HCT116 (cell line): Measurements from ENCODE around the gene ZNF333. TPM values are rescaled to one million over a fixed set of nuclear protein-coding genes. Genes with fewer than 3 reads are reported as not detected.

Experiments used
- ATAC-seq: fragments of 200-7000 bp; cut with Tn5 transposase; 2 replicates; pipeline ENCODE4 v1.9.1; 2020; ENCODE audit warnings: mild to moderate bottlenecking, moderate library complexity
- BruUV-seq: library from RNA; stranded (reverse); fragments of 400-500 nt; replicated peaks from 2 replicates; lab custom pipeline; 2021; lab: Mats Ljungman, UMichigan
- CTCF ChIA-PET: fragments of 300-600 bp; sonication (Branson Sonifier 250); formaldehyde crosslinking; loops from one replicate; lab custom pipeline; 2021; ENCODE audit warnings: antibody characterized with exemption; lab: Charles Lee
- POLR2A ChIA-PET: fragments of 300-600, 350-600 bp; sonication (Branson Sonifier 250); formaldehyde crosslinking; loops from one replicate; lab custom pipeline; 2021; ENCODE audit warnings: antibody characterized with exemption; lab: Charles Lee
- RAD21 ChIA-PET, 2 experiments: fragments of 300-600 bp; sonication (Branson Sonifier 250); formaldehyde crosslinking; loops; one replicate each; lab custom pipeline; 2023; ENCODE audit warnings: low total read pairs in 2 of 2; ENCODE audit not compliant: uncharacterized antibody in 2 of 2, unreplicated experiment in 2 of 2, low non-redundant PET in 1 of 2; lab: Charles Lee
- DNase-seq: peaks from one replicate; pipeline ENCODE4 v3.0.0-alpha.2; 2010; ENCODE audit warnings: low read depth, low spot score
- H2AFZ ChIP-seq: fragments of 200-600 bp; shearing (Covaris generic), sonication (generic); 2 replicates; pipeline ENCODE4 v1.6.1; 2017; ENCODE audit warnings: low read depth, mixed run types, mixed read lengths, antibody characterized with exemption, low read length; ENCODE audit not compliant: poor library complexity, severe bottlenecking
- H3K27ac ChIP-seq: 2 replicates; pipeline ENCODE4 v1.5.1; 2012; ENCODE audit warnings: low read depth, low read length
- H3K27me3 ChIP-seq: fragments of 200-600 bp; sonication (generic); 2 replicates; pipeline ENCODE4 v1.6.1; 2016; ENCODE audit warnings: mixed run types, low read length, mixed read lengths; ENCODE audit not compliant: insufficient read depth
- H3K36me3 ChIP-seq, 2 experiments: fragments of 200-500 bp in 1 of 2; fragments of 200-600 bp in 1 of 2; sonication (Bioruptor generic) in 1 of 2; sonication (generic) in 1 of 2; 2 replicates each; pipeline versions ENCODE4 v1.5.1 to v1.6.1; 2014 to 2016; ENCODE audit warnings: low read length in 2 of 2, inconsistent platforms in 1 of 2, mixed read lengths in 1 of 2, mixed run types in 1 of 2; ENCODE audit not compliant: insufficient read depth in 2 of 2, control insufficient read depth in 1 of 2
- H3K4me1 ChIP-seq, 2 experiments: fragments of 200-600 bp in 1 of 2; sonication (generic) in 1 of 2; 2 replicates each; pipeline versions ENCODE4 v1.5.1 to v1.6.1; 2012 to 2017; ENCODE audit warnings: low read length in 2 of 2, inconsistent platforms in 1 of 2, mild to moderate bottlenecking in 1 of 2, mixed read lengths in 1 of 2, mixed run types in 1 of 2, moderate library complexity in 1 of 2; ENCODE audit not compliant: insufficient read depth in 2 of 2, control insufficient read depth in 1 of 2
- H3K4me2 ChIP-seq: fragments of 200-600 bp; sonication (generic); 2 replicates; pipeline ENCODE4 v1.6.1; 2017; ENCODE audit warnings: mixed run types, low read length, mixed read lengths
- H3K4me3 ChIP-seq, 2 experiments: fragments of 200-600 bp in 1 of 2; sonication (generic) in 1 of 2; replicated peaks in 1 of 2; 2 replicates each; pipeline ENCODE4 v1.5.1; 2011 to 2016; ENCODE audit warnings: low read length in 2 of 2, control low read depth in 1 of 2, low read depth in 1 of 2, mild to moderate bottlenecking in 1 of 2, mixed read lengths in 1 of 2, mixed run types in 1 of 2
- H3K79me2 ChIP-seq: fragments of 200-600 bp; sonication (generic); 2 replicates; pipeline ENCODE4 v1.6.1; 2017; ENCODE audit warnings: mild to moderate bottlenecking, mixed run types, low read length, moderate library complexity, mixed read lengths; ENCODE audit not compliant: insufficient read depth
- H3K9ac ChIP-seq: fragments of 200-600 bp; sonication (generic); 2 replicates; pipeline ENCODE4 v1.6.1; 2016; ENCODE audit warnings: low read length, mixed read lengths
- H3K9me2 ChIP-seq: fragments of 200-600 bp; sonication (generic), shearing (Covaris generic); 2 replicates; pipeline ENCODE4 v1.6.1; 2017; ENCODE audit warnings: mixed run types, mild to moderate bottlenecking, moderate library complexity; ENCODE audit not compliant: insufficient read depth
- H3K9me3 ChIP-seq, 2 experiments: fragments of 200-500 bp in 1 of 2; fragments of 200-600 bp in 1 of 2; sonication (Bioruptor generic) in 1 of 2; sonication (generic) in 1 of 2; 2 replicates each; pipeline ENCODE4 v1.6.1; 2014 to 2017; ENCODE audit warnings: low read length in 2 of 2, mixed read lengths in 2 of 2, inconsistent platforms in 1 of 2, low read depth in 1 of 2, mild to moderate bottlenecking in 1 of 2, mixed run types in 1 of 2, moderate library complexity in 1 of 2; ENCODE audit not compliant: control insufficient read depth in 1 of 2, insufficient read depth in 1 of 2
- H4K20me1 ChIP-seq: fragments of 200-600 bp; sonication (generic), shearing (Covaris generic); 2 replicates; pipeline ENCODE4 v1.6.1; 2017; ENCODE audit warnings: mixed run types, mild to moderate bottlenecking, moderate library complexity; ENCODE audit not compliant: insufficient read depth
- CBX3 ChIP-seq: IDR thresholded peaks from 2 replicates; pipeline ENCODE4 v1.6.1; 2012; ENCODE audit warnings: low read depth
- CTCF ChIP-seq, 3 experiments: fragments of 200-600 bp in 1 of 3; sonication (generic) in 1 of 3; IDR thresholded peaks in 2 of 3; conservative IDR thresholded peaks in 1 of 3; 2 replicates each; pipeline ENCODE4 v1.5.1; 2012 to 2017; ENCODE audit warnings: low read depth in 2 of 3, low read length in 2 of 3, antibody characterized with exemption in 1 of 3, borderline replicate concordance in 1 of 3, control low read depth in 1 of 3, mild to moderate bottlenecking in 1 of 3, mixed read lengths in 1 of 3, mixed run types in 1 of 3, moderate library complexity in 1 of 3; ENCODE audit not compliant: insufficient read depth in 1 of 3
- EGR1 ChIP-seq: IDR thresholded peaks from 2 replicates; pipeline ENCODE4 v1.6.1; 2012; ENCODE audit warnings: low read depth
- EZH2 ChIP-seq: fragments of 200-600 bp; sonication (generic); IDR thresholded peaks from 2 replicates; pipeline ENCODE4 v1.6.1; 2017; ENCODE audit warnings: antibody characterized with exemption, mixed run types
- EZH2phosphoT487 ChIP-seq: fragments of 200-600 bp; IDR thresholded peaks from 2 replicates; pipeline ENCODE4 v1.6.1; 2018; ENCODE audit warnings: antibody characterized with exemption, borderline replicate concordance
- POLR2A ChIP-seq: IDR thresholded peaks from 2 replicates; pipeline ENCODE4 v1.7.0; 2011; ENCODE audit warnings: borderline replicate concordance; ENCODE audit not compliant: insufficient read depth, insufficient read length; ENCODE audit errors: extremely low read depth
- POLR2AphosphoS5 ChIP-seq: IDR thresholded peaks from 2 replicates; pipeline ENCODE4 v1.6.1; 2011; ENCODE audit warnings: mild to moderate bottlenecking, low read depth, low read length, moderate library complexity
- SIN3A ChIP-seq: IDR thresholded peaks from 2 replicates; pipeline ENCODE4 v1.6.1; 2012; ENCODE audit warnings: low read depth
- SP1 ChIP-seq: IDR thresholded peaks from 2 replicates; pipeline ENCODE4 v1.6.1; 2012; ENCODE audit warnings: low read depth
- SRF ChIP-seq: IDR thresholded peaks from 2 replicates; pipeline ENCODE4 v1.6.1; 2012; ENCODE audit warnings: low read depth
- YY1 ChIP-seq: IDR thresholded peaks from 2 replicates; pipeline ENCODE4 v1.6.1; 2011; ENCODE audit warnings: low read length, low read depth, moderate library complexity, mild to moderate bottlenecking; ENCODE audit not compliant: insufficient replicate concordance; ENCODE audit errors: extremely low read depth
- ZBTB33 ChIP-seq: IDR thresholded peaks from 2 replicates; pipeline ENCODE4 v1.6.1; 2011; ENCODE audit warnings: mild to moderate bottlenecking, low read length, moderate library complexity; ENCODE audit not compliant: insufficient replicate concordance; ENCODE audit errors: extremely low read depth
- ZFX ChIP-seq: fragments of 450-650 bp; IDR thresholded peaks from 2 replicates; pipeline ENCODE4 v1.6.1; 2017
- ZNF274 ChIP-seq: fragments of 200-500 bp; sonication (Bioruptor generic); IDR thresholded peaks from 2 replicates; pipeline ENCODE4 v1.6.1; 2014; ENCODE audit warnings: mild to moderate bottlenecking, low read depth, low read length, inconsistent platforms
- intact Hi-C: fragments of 100-400 bp; cut with micrococcal nuclease; formaldehyde crosslinking; loops from 2 replicates; pipeline ENCODE4 v1.10.0; 2022
- total RNA-seq: library from RNA; stranded (reverse); gene quantifications from one replicate; pipeline ENCODE4 v1.2.1, GENCODE V29; 2021; ENCODE audit not compliant: unreplicated experiment
- TF ChIP-seq, protein P1 (sequence below): IDR thresholded peaks from 2 replicates; pipeline ENCODE4 v1.6.1; 2012
- TF ChIP-seq, protein P2 (sequence below): IDR thresholded peaks from 2 replicates; pipeline ENCODE4 v1.6.1; 2012

ZNF333 gene
- total RNA-seq, 1 experiment from 2014 or later, result 9.2 TPM

DNA sequence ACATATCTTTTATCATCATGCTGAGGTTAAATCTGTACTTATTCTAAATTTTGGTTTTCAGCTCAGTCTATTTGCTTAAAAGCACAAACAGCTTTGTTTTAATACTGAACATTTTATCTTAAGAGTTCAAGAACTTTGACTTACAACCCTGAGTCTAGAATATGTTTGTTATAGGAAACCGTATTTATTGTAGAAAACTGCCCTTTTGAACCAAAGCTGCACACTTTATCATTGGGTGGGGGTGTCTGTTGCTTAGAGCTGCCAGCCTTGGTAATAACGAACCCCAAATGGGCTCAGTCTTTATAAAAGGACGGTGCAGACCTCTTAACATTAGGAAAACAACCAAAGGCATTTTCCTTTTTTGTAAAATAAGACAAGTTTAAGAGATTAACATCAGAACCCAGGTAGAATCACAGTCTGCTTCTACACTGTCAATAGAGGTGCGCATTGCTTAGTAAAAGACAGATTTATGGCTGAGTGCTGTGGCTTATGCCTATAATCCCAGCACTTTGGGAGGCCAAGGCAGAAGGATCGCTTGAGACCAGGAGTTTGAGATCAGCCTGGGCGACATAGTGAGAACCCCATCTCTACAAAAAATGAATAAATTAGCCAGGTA is 29.9 kb upstream of the ZNF333 start:
- H4K20me1 ChIP-seq, result no peaks in the 10 kb centered on the region
- H3K27me3 ChIP-seq, result no peaks in the 10 kb centered on the region
- H3K9ac ChIP-seq, result no peak overlapping the region
- H3K9me2 ChIP-seq, result no peaks in the 10 kb centered on the region
- intact Hi-C loops, result no loop called here
- no peaks in the 10 kb centered on the region for H3K79me2 ChIP-seq
- TF ChIP-seq SP1 (no peak), POLR2AphosphoS5 (no peak), EZH2phosphoT487 (no peak), CBX3 (no peak), ZFX (no peak), POLR2A (no peak), EGR1 (no peak), SIN3A (no peak), YY1 (no peak)
- TF ChIP-seq, protein P1, sequence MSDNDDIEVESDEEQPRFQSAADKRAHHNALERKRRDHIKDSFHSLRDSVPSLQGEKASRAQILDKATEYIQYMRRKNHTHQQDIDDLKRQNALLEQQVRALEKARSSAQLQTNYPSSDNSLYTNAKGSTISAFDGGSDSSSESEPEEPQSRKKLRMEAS, result no peak
- TF ChIP-seq, protein P2, sequence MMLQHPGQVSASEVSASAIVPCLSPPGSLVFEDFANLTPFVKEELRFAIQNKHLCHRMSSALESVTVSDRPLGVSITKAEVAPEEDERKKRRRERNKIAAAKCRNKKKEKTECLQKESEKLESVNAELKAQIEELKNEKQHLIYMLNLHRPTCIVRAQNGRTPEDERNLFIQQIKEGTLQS, result no peak
- RAD21 ChIA-PET, result no interaction called here
- no peaks in the 10 kb centered on the region for H3K4me1 ChIP-seq
- POLR2A ChIA-PET, result no interaction called here
- no peak overlapping the region for H3K4me2 ChIP-seq
- H3K27ac ChIP-seq, result no peak overlapping the region
- BruUV-seq, result no TSS peak
- ATAC-seq (no peak), DNase-seq (no peak)
- no peak overlapping the region for H3K4me3 ChIP-seq
- H3K9me3 ChIP-seq, result no peaks in the 10 kb centered on the region
- CTCF ChIA-PET, result no interaction called here
- H2AFZ ChIP-seq, result no peak overlapping the region
- no peaks in the 10 kb centered on the region for H3K36me3 ChIP-seq

DNA sequence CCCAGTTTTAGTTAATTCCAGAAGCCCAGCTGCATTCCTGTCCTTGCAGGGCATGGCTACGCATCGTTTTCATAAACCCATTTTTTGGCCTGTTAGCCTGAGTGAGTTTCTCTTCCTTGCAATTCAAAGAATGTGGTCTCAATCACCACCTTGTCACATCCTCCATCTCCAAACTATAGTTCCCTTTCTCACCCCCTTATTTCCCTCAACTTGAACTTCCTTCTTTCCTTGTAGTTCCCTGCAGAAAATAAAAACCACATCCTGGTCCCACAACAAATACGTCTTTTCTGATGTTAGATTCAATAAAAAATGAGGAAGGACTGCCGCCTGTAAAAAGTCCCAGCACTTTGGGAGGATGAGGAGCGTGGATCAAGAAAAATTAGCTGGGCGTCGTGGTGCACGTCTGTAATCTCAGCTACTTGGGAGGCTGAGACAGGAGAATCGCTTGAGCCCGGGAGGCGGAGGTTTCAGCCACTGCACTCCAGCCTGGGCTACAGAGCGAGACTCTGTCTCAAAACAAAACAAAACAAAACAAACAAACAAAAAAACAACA is 28.4 kb upstream of the ZNF333 start:
- ATAC-seq (no peak), DNase-seq (no peak)
- Histone ChIP-seq H3K36me3 (no peaks in the 10 kb centered on the region), H3K9ac (no peak overlapping the region), H4K20me1 (no peaks in the 10 kb centered on the region), H3K4me1 (no peaks in the 10 kb centered on the region), H3K9me2 (no peaks in the 10 kb centered on the region), H2AFZ (no peak overlapping the region), H3K79me2 (no peaks in the 10 kb centered on the region), H3K27me3 (no peaks in the 10 kb centered on the region), H3K27ac (no peak overlapping the region), H3K4me2 (no peak overlapping the region), H3K9me3 (no peaks in the 10 kb centered on the region), H3K4me3 (no peak overlapping the region)
- ChIA-PET RAD21 (no interaction called here), POLR2A (no interaction called here), CTCF (no interaction called here)
- BruUV-seq, result no TSS peak
- intact Hi-C loops, result no loop called here
- TF ChIP-seq ZFX (no peak), SRF (no peak), POLR2A (no peak), ZNF274 (no peak), CBX3 (no peak), EZH2phosphoT487 (no peak), ZBTB33 (no peak), CTCF (IDR thresholded peaks at IDR 0.05 in 2 of 3, conservative IDR thresholded peaks at IDR 0.05 in 1 of 3; ENCODE audit: borderline replicate concordance in 1 of 3, insufficient read depth in 1 of 3, low read depth in 2 of 3, low read length in 2 of 3) (no peak), EZH2 (no peak)
